GM18505 (cell line): ENCODE results near the gene DSN1.

Experiments
- ATAC-seq: cut with Tn5 transposase; IDR thresholded peaks from one replicate; pipeline ENCODE4 v1.9.1; 2021; ENCODE audit not compliant: unreplicated experiment
- POLR2A ChIP-seq: IDR thresholded peaks from 4 replicates; pipeline ENCODE4 v1.6.1; 2011; ENCODE audit warnings: borderline replicate concordance; ENCODE audit not compliant: insufficient read depth, insufficient read length; ENCODE audit errors: extremely low read depth

DSN1 gene

DNA sequence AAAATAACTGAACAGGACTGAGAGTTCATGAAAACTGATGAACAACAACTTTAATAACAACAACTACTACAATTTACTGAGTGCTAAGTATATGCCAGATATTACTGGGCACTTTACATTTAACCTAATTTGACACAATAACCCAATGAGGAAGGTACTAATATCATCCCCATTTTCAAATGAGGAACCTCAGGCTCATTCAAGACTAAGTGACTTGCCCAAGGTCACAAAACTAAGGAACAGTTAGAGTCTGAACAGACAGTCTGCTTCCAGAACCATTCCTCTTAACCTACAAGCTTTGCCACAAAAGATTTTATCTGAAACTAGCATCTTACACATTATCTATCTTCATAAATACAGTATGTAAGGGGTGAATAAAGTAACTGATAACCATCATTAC is 17.1 kb downstream of the DSN1 start:
- ATAC-seq = no peak
- no peak for TF ChIP-seq POLR2A

DNA sequence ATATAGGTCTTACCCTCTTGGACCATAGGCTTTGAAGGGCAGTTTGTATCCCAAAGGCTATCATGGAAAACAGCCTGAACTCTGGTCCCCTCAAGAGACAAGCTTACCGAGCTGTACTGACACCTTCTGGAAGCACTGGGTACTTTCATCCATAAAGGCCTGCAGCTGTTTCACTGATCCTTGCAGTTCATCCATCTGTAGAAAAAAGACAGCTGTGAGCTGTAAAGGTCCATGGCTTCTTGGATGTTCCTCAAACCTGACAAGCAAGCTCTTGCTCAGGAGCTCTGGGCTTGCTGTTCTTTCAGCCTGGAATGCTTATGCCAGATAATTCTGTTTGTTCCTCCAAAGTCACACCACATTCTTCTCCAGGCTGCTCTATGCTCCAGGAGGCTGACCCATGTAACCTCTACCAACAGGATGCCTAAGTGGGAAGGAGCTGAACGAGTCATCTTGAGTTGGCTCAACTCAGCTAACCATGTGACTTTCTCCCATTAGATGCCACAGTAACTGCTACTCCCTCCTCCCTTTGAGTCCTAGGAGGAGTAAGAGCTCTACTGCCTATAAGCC is 18.8 kb downstream of the DSN1 start:
- TF ChIP-seq POLR2A = no peak
- ATAC-seq = no peak

DNA sequence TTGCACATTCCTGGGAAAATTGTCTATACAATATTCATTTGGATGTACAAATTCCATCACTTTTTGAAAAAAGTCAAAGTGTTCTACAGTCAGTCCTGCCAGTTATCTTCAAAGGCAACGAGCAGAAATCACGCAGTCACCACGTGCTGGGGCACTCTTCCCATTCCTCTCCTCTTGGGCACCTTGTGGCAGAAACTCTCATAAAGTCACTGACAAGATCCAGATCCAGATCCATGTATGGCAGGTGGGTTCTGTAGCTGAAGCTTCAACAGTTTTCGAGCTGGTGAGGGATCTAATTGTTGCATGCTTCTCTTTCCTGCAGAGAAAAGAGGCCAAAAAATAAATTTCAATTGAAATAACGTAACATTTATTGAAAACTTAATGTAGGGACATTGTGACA is 21.0 kb downstream of the DSN1 start:
- ATAC-seq = no peak
- TF ChIP-seq POLR2A = no peak

DNA sequence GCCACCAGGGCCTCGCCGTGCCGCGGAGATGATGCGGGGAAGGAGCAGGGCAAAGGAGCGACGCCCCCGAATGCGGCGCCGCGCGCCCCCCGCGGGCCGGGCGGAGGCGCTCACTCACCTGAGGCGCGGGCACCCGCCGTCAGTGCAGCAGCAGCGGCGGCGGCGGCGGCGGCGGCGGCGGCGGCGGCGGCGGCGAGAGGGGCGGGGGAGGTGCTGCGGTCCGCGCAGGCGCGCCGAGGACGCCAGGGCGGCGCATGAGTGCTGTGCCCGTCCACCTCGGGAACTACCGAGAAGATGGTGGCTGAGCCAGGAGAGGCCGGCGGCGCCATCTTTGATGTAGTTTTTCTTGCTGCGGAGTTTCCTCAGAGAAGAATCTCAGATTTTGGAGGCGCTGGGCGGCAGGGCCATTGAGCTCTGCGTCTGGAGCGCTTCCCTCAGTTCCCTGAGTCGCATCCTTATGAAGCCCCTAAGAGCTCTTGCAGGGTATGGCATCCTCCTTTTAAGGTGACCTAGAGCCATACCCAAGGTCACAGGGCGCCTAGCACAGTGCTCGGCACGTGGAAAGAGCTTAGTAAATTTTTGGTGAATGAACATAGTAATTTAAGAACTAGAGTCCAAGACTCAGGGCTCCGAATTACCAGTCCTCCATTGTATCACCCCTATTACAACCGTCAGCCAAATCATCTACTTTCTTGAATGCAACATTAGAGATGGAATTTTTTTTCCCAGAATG is 27.5 kb downstream of the DSN1 start, which contains the start of gene NDRG3:
Gene NDRG3, minus strand, starts transcription at position 164 of the 733 bp plus-strand sequence. CDS start 24,355 bp downstream, outside the sequence.
- peak; percentile 60 for TF ChIP-seq POLR2A
- peak; percentile 85 for ATAC-seq

DNA sequence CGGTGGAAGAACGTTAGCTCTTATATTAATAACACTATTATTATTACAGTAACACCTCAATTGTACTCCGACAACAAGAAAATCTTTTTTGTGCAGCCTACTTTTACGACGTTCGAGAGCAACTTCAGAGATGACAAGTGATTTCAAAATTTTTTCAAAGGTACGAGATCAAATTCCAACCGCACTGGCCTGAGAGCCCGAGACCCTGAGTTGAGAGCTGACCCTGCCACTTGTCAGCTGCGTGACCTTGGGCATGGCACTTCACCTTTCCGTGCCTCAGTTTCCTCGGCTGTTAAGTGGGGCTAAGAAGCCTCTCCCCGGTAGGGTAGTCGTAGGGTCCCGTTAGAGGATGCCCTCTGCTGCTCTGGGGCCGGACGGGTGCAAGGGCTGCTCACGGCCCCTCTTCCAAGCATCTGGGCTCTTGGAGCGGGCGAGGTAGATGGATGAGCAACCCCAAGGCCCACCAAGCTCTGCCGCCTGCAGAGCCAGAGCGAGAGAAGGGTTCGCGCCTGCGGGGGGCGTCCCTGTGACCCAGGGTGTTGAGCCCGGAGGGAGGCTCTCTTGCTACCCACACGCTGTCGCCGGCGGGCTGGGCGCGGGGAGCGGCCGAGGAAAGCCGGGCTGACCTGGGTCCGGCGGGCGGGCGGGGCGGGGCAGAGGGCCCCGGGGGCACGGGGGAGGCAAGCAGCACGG is 28.2 kb downstream of the DSN1 start:
- ATAC-seq = peak; percentile 41
- no peak for TF ChIP-seq POLR2A

DNA sequence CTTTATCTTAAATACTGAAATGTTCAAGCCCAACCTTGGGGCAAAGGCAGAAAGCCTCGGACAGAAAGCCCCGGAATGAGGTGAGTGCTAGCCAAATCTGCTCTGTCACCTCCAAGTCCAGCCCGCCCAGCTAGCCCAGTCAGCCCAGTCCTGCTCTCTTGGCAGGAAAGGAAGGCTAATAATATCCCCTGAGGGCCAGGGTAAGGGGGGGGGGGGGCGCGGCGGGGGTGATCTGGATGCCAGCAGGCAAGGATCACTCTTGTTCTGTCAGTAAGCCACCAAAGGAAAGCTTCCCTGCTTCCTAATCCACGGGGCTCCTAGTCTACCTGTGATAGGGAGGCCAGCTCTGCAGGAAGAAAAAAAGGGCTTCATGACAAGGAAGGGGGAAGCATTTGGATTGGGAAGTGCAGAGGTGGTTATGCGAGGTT is 28.8 kb downstream of the DSN1 start:
- no peak for ATAC-seq
- no peak for TF ChIP-seq POLR2A

DNA sequence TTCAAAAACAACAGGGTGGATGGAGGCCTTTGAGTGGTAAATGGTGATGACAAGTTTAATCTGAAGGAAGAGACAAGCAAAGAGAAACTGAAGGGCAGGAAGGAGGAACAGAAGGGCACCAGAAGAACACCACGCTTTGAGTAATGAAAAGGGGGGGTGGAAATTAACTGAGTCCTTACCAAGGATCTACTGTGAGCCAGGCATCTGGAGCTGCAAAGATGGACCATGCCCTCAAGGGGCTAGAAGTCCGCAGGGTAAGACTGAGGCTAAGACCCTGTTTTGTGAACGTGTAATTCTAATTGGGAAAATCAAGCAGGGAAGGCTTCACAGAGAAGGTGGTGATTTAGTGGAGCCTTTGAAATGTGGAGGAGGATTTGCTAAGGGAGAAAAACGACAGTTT is 29.3 kb downstream of the DSN1 start:
- ATAC-seq = no peak
- TF ChIP-seq POLR2A = no peak

DNA sequence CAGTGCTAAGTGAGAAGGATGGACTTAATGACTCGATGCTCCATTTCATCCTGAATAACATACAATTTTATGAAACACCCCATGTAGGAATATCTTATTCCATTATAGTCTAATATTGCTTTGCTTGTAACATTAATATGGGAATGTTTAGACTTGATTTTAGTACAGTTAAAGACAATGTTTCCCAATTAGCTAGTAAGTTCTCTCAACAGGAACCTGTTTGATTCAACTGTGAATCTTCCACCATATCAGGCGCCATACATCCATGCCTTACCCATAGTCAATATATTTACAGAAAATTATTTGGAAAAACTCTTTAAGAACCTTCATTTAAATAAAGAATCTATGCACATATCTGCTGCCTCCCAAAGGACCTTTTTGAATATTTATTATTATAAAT is 31.0 kb downstream of the DSN1 start:
- TF ChIP-seq POLR2A = no peak
- ATAC-seq = no peak

DNA sequence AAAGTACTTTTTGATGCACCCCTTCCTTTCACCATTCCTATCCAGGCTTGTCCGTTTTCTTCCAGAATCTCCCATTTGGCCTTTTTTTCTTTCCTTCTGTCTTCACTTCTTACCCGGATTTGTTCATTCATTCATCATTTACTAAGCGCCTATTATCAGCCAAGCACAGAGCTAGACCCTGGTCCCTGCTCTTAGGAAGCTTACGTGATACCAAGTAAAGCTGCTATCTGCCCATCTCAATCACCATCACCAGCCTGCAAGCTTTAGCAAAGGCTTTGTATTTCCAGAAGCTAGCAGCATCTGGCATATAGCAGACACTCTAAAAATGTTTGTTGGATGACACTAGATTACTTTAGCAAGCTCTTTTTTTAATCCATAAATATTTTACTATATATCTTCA is 32.5 kb downstream of the DSN1 start:
- no peak for TF ChIP-seq POLR2A

DNA sequence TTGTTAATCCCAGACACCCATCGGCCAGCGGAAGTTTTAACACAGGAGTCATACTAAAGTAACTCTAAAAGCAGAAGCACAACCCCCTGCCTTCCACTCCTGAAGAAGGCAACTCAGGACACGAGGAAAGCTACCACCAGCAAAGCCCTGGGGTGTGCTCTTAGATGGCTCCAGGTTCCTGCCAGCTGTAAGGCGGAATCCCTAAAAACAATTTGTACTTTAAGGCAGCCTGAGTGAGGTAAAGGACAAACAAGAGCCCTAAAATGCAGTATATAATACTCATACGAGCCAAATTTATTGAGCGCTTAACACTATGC is 36.4 kb downstream of the DSN1 start:
- no peak for TF ChIP-seq POLR2A
- ATAC-seq = no peak

More for the DNA sequence above, 32.5 kb downstream of the DSN1 start:
- no peak for ATAC-seq

DNA sequence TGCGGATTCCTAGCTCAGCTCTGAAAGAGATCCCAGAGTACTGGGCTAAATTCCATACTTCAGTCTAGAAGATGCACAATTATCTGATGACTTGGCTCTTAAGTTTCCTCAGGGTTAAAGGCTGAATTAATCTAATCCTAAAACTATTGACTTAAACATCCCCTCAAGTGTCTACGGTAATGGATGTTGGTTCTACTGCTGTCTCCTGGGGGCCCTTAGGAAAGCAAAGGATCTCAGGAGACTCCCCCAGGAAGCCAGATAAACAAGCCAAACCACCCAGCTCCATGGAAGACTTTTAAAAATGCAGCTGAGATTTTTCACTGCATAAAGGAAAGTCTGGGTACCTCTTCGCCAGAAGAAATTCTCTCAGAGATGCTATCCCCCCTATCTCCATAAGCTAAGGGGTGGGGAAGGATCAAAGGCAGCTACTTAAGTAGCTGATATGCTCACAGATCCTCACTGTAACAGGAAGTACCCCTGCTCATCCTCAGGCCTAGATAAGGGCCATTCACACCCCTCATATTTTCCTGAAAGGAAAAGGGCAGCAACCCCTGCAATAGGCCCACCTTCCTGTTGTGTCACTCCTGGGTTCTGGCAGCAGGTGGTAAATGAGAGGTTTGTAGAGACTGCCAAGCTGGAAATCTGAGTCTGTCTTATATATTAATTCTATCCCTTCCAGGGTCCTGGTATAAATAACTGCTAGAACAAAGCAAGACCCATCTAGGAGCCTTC is 36.9 kb downstream of the DSN1 start:
- no peak for ATAC-seq
- TF ChIP-seq POLR2A = no peak

DNA sequence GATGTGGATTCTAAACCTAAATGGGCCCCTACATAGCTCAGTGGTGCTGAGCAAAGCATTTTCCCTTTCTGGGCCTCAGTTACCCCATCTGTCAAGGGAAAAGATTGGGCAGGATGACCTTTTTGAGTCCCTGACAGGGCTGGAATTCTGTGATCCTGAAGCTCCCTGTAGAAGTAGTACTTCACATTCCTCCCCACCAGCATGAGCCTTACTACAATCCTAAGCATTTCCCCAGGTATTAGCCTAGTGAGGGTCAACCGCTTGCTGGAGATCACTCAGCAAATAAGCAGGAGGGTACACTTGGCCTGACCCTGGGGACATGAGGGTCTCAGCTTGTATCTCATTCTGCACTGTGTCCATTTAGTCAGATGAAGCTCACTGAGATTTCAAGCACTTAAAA is 41.1 kb downstream of the DSN1 start:
- no peak for TF ChIP-seq POLR2A
- ATAC-seq = no peak

DNA sequence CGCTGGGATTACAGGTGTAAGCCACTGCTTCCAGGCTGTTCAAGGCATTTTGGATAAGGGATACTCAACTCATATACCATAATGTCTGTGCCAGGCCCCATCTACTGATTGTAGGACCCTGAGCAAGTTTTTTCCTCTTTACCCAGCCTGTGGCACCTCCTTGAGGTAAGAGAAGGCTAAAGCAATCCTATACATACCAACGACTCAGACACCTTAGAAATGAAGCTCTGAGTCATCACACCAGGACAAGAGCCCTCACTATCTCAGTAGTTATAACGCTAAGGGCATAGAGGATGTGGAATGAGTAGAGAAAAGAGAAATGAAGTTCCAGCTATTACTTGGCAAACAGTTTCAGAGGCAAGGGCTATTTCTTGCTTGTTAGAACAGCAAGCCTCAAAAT is 44.6 kb downstream of the DSN1 start:
- no peak for TF ChIP-seq POLR2A
- no peak for ATAC-seq
